Measurements from ENCODE around the gene MGMT.

DNA sequence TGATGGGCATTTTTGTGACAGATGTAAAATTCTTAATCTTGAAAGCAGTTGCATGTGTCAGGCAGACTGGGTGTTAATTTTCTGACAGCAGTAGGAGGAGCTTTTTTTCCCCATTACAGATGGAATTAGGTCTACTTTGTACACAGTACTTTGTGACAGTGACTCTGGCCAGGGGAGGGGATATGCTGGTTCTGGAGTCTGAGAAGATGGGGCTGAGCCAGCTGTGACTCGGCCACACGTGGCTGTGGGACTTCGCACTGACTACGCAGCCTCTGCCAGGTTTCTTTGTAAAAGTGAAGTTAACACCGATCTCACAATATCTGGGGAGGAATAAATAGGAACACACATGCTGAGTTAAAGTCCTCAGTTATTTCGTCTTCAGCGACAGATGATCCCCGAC is 95.4 kb downstream of the MGMT start:
- TF ChIP-seq POLR2A (IDR thresholded peaks at IDR 0.05; ENCODE audit: low read length) (no peak), GATA1 (IDR thresholded peaks at IDR 0.05; ENCODE audit: low read depth, low read length) (no peak)

Data from erythroblast (primary cell).